Heart left ventricle (tissue), 13 donors: ENCODE results near the gene CENPK.

ENCODE experiments used
- CTCF ChIP-seq, 12 donors: fragments of 200-600 bp; sonication (generic) in 4 of 12; IDR thresholded peaks; one replicate each; pipeline versions ENCODE4 v1.5.0 to v1.8.0; 2018 to 2022; ENCODE audit warnings: antibody characterized with exemption in 12 of 12, mild to moderate bottlenecking in 5 of 12
- POLR2A ChIP-seq, 2 donors: fragments of 450-650 bp; IDR thresholded peaks; one replicate each; pipeline ENCODE4 v1.6.1; 2017; ENCODE audit warnings: antibody characterized with exemption in 2 of 2, mild to moderate bottlenecking in 2 of 2, moderate library complexity in 2 of 2
- donor health status: ischemic (EF 13 %, LVEDD 7.1; RV severe dilation, severe dysfunction).
- donor health status: DM: no; HTN: yes; CAD: no.
- donor health status: DM: no; HTN: no; CAD: no.
- donor health status: ischemic (EF 25% LVEDD 6.9; RV normal size, moderate dysfunction).
- donor health status: ischemic (EF 25% LVEDD 5.7; RV mildly dilated, moderate dysfunction).
- donor health status: ischemic (EF 35%, LVEDD 5.7; RV mildly dilated, moderate dysfunction).
- donor health status: nonischemic (EF 11% LVEDD 7.7; RV severe dilation, severe dysfunction).
- donor health status: DM: yes; HTN: yes; CAD: no.
- donor health status: PGD.
- donor health status: ischemic (EF 29% LVEDD 5.4; RV normal size, mild dysfunction).
- donor health status: nonischemic (EF 23%, LVEDD 6.1; RV moderate dilation, normal function).

GRCh38 chr5:65485405-65485804, 77.6 kb downstream of the CENPK start:
- TF ChIP-seq POLR2A (IDR thresholded peaks at IDR 0.05): no peak
- TF ChIP-seq CTCF (IDR thresholded peaks at IDR 0.05): no peak
